IMR-90 (cell line): ENCODE data around the gene SELENOV. TPM values are rescaled to one million over a fixed set of nuclear protein-coding genes. Genes with fewer than 3 reads are reported as not detected.

Experiments used
- ATAC-seq: fragments of 200-7000 bp; cut with Tn5 transposase; 2 replicates; pipeline ENCODE4 v1.9.1; 2020; ENCODE audit warnings: low read depth, mild to moderate bottlenecking, moderate library complexity
- BruUV-seq: library from RNA; stranded (reverse); fragments of 400-500 nt; replicated peaks from 2 replicates; lab custom pipeline; 2021; lab: Mats Ljungman, UMichigan
- CTCF ChIA-PET: fragments of 300-600 bp; formaldehyde crosslinking; extraction: SDS; loops from one replicate; lab custom pipeline; 2021; ENCODE audit warnings: antibody characterized with exemption; lab: Yijun Ruan, JAX
- POLR2A ChIA-PET: fragments of 300-600 bp; sonication (Branson Sonifier 250); formaldehyde crosslinking; loops from one replicate; lab custom pipeline; 2022; ENCODE audit warnings: antibody characterized with exemption; ENCODE audit not compliant: unreplicated experiment; lab: Charles Lee
- DNase-seq: peaks from one replicate; pipeline ENCODE4 v3.0.0; 2013
- H2AFZ ChIP-seq: replicated peaks from 2 replicates; pipeline ENCODE3; 2013; ENCODE audit warnings: low read length, mild to moderate bottlenecking; ENCODE audit not compliant: poor library complexity
- H2AK5ac ChIP-seq: 2 replicates; pipeline ENCODE4 v1.6.1; 2013; ENCODE audit warnings: low read depth, low read length, inconsistent platforms
- H2AK9ac ChIP-seq: replicated peaks from 2 replicates; pipeline ENCODE3; 2013; ENCODE audit warnings: mild to moderate bottlenecking, low read depth, low read length, moderate library complexity; ENCODE audit not compliant: poor library complexity
- H2BK120ac ChIP-seq: 2 replicates; pipeline ENCODE4 v1.6.1; 2013; ENCODE audit warnings: low read depth, low read length, inconsistent platforms
- H2BK15ac ChIP-seq: 3 replicates; pipeline ENCODE4 v1.6.1; 2013; ENCODE audit warnings: low read depth, low read length, inconsistent platforms
- H2BK20ac ChIP-seq: 2 replicates; pipeline ENCODE4 v1.6.1; 2013; ENCODE audit warnings: low read depth, mild to moderate bottlenecking, inconsistent platforms, low read length, moderate library complexity
- H2BK5ac ChIP-seq: 2 replicates; pipeline ENCODE4 v1.6.1; 2013; ENCODE audit warnings: mild to moderate bottlenecking, low read depth, low read length, inconsistent platforms; ENCODE audit not compliant: poor library complexity, severe bottlenecking
- H3K14ac ChIP-seq: replicated peaks from 2 replicates; pipeline ENCODE4 v1.6.1; 2013; ENCODE audit warnings: low read depth, low read length, inconsistent platforms
- H3K18ac ChIP-seq: 2 replicates; pipeline ENCODE4 v1.6.1; 2013; ENCODE audit warnings: low read depth, low read length, control low read depth
- H3K23ac ChIP-seq: 2 replicates; pipeline ENCODE4 v1.6.1; 2013; ENCODE audit warnings: low read depth, low read length, inconsistent platforms
- H3K27ac ChIP-seq: 2 replicates; pipeline ENCODE4 v1.5.1; 2013; ENCODE audit warnings: mild to moderate bottlenecking, control low read depth, low read length; ENCODE audit not compliant: insufficient read depth
- H3K27me3 ChIP-seq: 2 replicates; pipeline ENCODE4 v1.6.1; 2013; ENCODE audit warnings: low read length; ENCODE audit not compliant: control insufficient read depth, insufficient read depth
- H3K36me3 ChIP-seq: 2 replicates; pipeline ENCODE4 v1.6.1; 2013; ENCODE audit warnings: low read length, mixed read lengths; ENCODE audit not compliant: control insufficient read depth, insufficient read depth
- H3K4ac ChIP-seq: 2 replicates; pipeline ENCODE4 v1.6.1; 2013; ENCODE audit warnings: low read depth, low read length, inconsistent platforms
- H3K4me1 ChIP-seq: 2 replicates; pipeline ENCODE4 v1.6.1; 2013; ENCODE audit warnings: low read length, mixed read lengths; ENCODE audit not compliant: control insufficient read depth, insufficient read depth
- H3K4me2 ChIP-seq: 2 replicates; pipeline ENCODE4 v1.6.1; 2013; ENCODE audit warnings: low read depth, mild to moderate bottlenecking, control low read depth, low read length, moderate library complexity
- H3K4me3 ChIP-seq: 2 replicates; pipeline ENCODE4 v1.5.1; 2013; ENCODE audit warnings: low read depth, mild to moderate bottlenecking, control low read depth, low read length, moderate library complexity; ENCODE audit not compliant: insufficient read depth
- H3K56ac ChIP-seq: 2 replicates; pipeline ENCODE4 v1.6.1; 2013; ENCODE audit warnings: low read length, inconsistent platforms; ENCODE audit not compliant: insufficient read depth; ENCODE audit errors: extremely low read depth
- H3K79me1 ChIP-seq, 2 experiments: 2 replicates each; pipeline ENCODE4 v1.6.1; 2013; ENCODE audit warnings: low read length in 2 of 2, inconsistent platforms in 1 of 2, low read depth in 1 of 2
- H3K9ac ChIP-seq: 2 replicates; pipeline ENCODE4 v1.6.1; 2013; ENCODE audit warnings: low read depth, low read length, control low read depth
- H3K9me1 ChIP-seq: 2 replicates; pipeline ENCODE4 v1.6.1; 2013; ENCODE audit warnings: low read length, inconsistent platforms; ENCODE audit not compliant: insufficient read depth
- H3K9me3 ChIP-seq: 2 replicates; pipeline ENCODE4 v1.6.1; 2013; ENCODE audit warnings: low read length; ENCODE audit not compliant: control insufficient read depth, insufficient read depth
- H4K20me1 ChIP-seq: 2 replicates; pipeline ENCODE4 v1.6.1; 2013; ENCODE audit warnings: low read length, inconsistent platforms; ENCODE audit not compliant: insufficient read depth
- H4K5ac ChIP-seq: 2 replicates; pipeline ENCODE4 v1.6.1; 2013; ENCODE audit warnings: mild to moderate bottlenecking, low read depth, low read length, control low read depth
- H4K8ac ChIP-seq, 2 experiments: 2 replicates each; pipeline ENCODE4 v1.6.1; 2013; ENCODE audit warnings: low read depth in 2 of 2, low read length in 2 of 2, control low read depth in 1 of 2, inconsistent platforms in 1 of 2
- H4K91ac ChIP-seq: 2 replicates; pipeline ENCODE4 v1.6.1; 2013; ENCODE audit warnings: low read depth, low read length, inconsistent platforms; ENCODE audit not compliant: insufficient read depth
- CEBPB ChIP-seq: IDR thresholded peaks from 2 replicates; pipeline ENCODE4 v1.6.1; 2012; ENCODE audit warnings: low read depth, low read length, improper control_type of control experiment
- CHD1 ChIP-seq: IDR thresholded peaks from 2 replicates; pipeline ENCODE4 v1.6.1; 2012; ENCODE audit warnings: low read depth, low read length, improper control_type of control experiment
- MAFK ChIP-seq: IDR thresholded peaks from 2 replicates; pipeline ENCODE4 v1.6.1; 2012; ENCODE audit warnings: low read depth, low read length, improper control_type of control experiment
- POLR2A ChIP-seq: IDR thresholded peaks from 2 replicates; pipeline ENCODE4 v1.6.1; 2012; ENCODE audit warnings: mild to moderate bottlenecking, low read depth, low read length
- RAD21 ChIP-seq: IDR thresholded peaks from 2 replicates; pipeline ENCODE4 v1.6.1; 2012; ENCODE audit warnings: low read length, improper control_type of control experiment
- WGBS, 2 experiments: methylation state at CpG; one replicate each; pipeline versions ENCODE4 v1.1.5 to v1.1.7; 2013; ENCODE audit warnings: missing lambda C conversion rate in 2 of 2; ENCODE audit not compliant: insufficient read length in 1 of 2; ENCODE audit errors: extremely low coverage in 2 of 2; 5-methylcytosine and 5-hydroxymethylcytosine counted together
- dilution Hi-C: fragments of 300-500 bp; cut with HindIII; formaldehyde crosslinking; loops from one replicate; pipeline ENCODE4 v1.14.3; 2018; ENCODE audit warnings: low sequenced_read_pairs; ENCODE audit not compliant: unreplicated experiment
- in situ Hi-C: fragments of 300-500 bp; cut with MboI; formaldehyde crosslinking; loops from 3 replicates; pipeline ENCODE4 v1.14.3; 2019; ENCODE audit warnings: low sequenced_read_pairs, inconsistent platforms, mixed read lengths
- intact Hi-C: fragments of 100-400 bp; cut with micrococcal nuclease; formaldehyde crosslinking; loops from 2 replicates; pipeline ENCODE4 v1.10.0; 2022
- polyA plus RNA-seq, 3 experiments: library from polyadenylated mRNA; depleted of rRNA; stranded (reverse); fragments of >200 nt; gene quantifications; 2 replicates each; pipeline ENCODE4 v1.2.3, GENCODE V29; 2012; ENCODE audit warnings: low replicate concordance in 1 of 3
- total RNA-seq: library from RNA; depleted of rRNA; stranded (reverse); fragments of >200 nt; gene quantifications from 2 replicates; pipeline ENCODE4 v1.2.3, GENCODE V29; 2012
- TF ChIP-seq, protein P1 (sequence below): conservative IDR thresholded peaks from 2 replicates; pipeline ENCODE4 v1.5.1; 2012; ENCODE audit warnings: mild to moderate bottlenecking, low read depth, low read length, improper control_type of control experiment

SELENOV gene
- total and polyA plus RNA-seq, 2 of the 4 experiments (the other 2 are of a cell fraction), result not detected

DNA sequence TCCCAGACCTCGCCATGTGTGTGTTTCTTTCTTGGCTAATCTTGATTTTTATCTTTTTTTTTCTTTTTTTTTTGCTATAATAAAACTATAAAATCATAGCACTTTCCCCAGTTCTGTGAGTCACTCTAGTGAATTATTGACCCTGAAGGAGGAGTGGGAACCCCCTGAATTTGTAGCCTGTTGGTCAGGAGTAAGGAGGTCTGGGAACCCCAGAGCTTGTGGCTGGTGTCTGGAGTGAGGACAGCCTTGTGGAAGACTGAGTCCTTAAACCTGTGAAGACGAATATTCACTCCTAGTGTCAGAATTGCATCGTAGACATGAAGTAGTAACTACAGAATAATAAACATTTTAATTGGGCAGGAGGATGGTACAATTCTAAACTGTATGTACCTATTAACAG lies 10.3 kb downstream of the SELENOV start:
- CTCF ChIA-PET, result interaction anchor here (0.6 kb wide), 1 partner anchor 53 kb away, joined by 4 read pairs; no protein-coding TSS in a partner anchor

More for the DNA sequence above, 10.3 kb downstream of the SELENOV start:
- no peak overlapping the region for H3K23ac ChIP-seq
- no peak overlapping the region for H2BK5ac ChIP-seq
- in situ Hi-C loops (no loop called here), dilution Hi-C loops (no loop called here), intact Hi-C loops (no loop called here)
- peaks cover 0 to 9% of the 10 kb centered on the region in 2 experiments; a peak in 2 of 4 replicates for H3K79me1 ChIP-seq
- H3K4me1 ChIP-seq, result no peaks in the 10 kb centered on the region
- no peaks in the 10 kb centered on the region for H4K20me1 ChIP-seq
- no peak for DNase-seq
- H3K9ac ChIP-seq, result no peak overlapping the region
- no peak overlapping the region for H3K18ac ChIP-seq
- ATAC-seq, result no peak
- H3K14ac ChIP-seq, result no peak overlapping the region
- H3K4me2 ChIP-seq, result no peak overlapping the region
- no peak overlapping the region for H2AK9ac ChIP-seq
- H3K9me3 ChIP-seq, result no peaks in the 10 kb centered on the region
- no peak overlapping the region for H3K4ac ChIP-seq
- H2BK120ac ChIP-seq, result no peak overlapping the region
- no peak overlapping the region for H3K4me3 ChIP-seq
- no peak overlapping the region for H4K91ac ChIP-seq
- H2BK20ac ChIP-seq, result no peak overlapping the region
- H2AK5ac ChIP-seq, result no peak overlapping the region
- no TSS peak for BruUV-seq
- TF ChIP-seq RAD21, result no peak
- TF ChIP-seq CEBPB, result no peak
- TF ChIP-seq, protein P1, sequence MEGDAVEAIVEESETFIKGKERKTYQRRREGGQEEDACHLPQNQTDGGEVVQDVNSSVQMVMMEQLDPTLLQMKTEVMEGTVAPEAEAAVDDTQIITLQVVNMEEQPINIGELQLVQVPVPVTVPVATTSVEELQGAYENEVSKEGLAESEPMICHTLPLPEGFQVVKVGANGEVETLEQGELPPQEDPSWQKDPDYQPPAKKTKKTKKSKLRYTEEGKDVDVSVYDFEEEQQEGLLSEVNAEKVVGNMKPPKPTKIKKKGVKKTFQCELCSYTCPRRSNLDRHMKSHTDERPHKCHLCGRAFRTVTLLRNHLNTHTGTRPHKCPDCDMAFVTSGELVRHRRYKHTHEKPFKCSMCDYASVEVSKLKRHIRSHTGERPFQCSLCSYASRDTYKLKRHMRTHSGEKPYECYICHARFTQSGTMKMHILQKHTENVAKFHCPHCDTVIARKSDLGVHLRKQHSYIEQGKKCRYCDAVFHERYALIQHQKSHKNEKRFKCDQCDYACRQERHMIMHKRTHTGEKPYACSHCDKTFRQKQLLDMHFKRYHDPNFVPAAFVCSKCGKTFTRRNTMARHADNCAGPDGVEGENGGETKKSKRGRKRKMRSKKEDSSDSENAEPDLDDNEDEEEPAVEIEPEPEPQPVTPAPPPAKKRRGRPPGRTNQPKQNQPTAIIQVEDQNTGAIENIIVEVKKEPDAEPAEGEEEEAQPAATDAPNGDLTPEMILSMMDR, result no peak
- no peak for TF ChIP-seq POLR2A
- TF ChIP-seq CHD1, result no peak
- no peak for TF ChIP-seq MAFK
- H4K8ac ChIP-seq, result no peak overlapping the region
- no CpG with 5 or more reads among the region's 3 CpGs for WGBS, 2 experiments
- H3K27me3 ChIP-seq, result no peaks in the 10 kb centered on the region
- POLR2A ChIA-PET, result no interaction called here
- H2AFZ ChIP-seq, result no peak overlapping the region
- H2BK15ac ChIP-seq, result no peak overlapping the region
- no peaks in the 10 kb centered on the region for H3K9me1 ChIP-seq
- H4K5ac ChIP-seq, result no peak overlapping the region
- H3K56ac ChIP-seq, result no peak overlapping the region
- H3K36me3 ChIP-seq, result peaks cover 1% of the 10 kb centered on the region; the same call in 1 of the 2 replicates
- H3K27ac ChIP-seq, result no peak overlapping the region
